ENCODE results near the gene LBHD2. TPM values are rescaled to one million over a fixed set of nuclear protein-coding genes. Genes with fewer than 3 reads are reported as not detected.
"Not testable (repeated sequence)": the region's sequence is repeated elsewhere in the genome, so short reads cannot be mapped to it uniquely, and the experiment has no call there.

Gene LBHD2
- polyA plus RNA-seq, 1 of the 3 experiments (the other 2 are of a cell fraction) = not detected

- Histone ChIP-seq H3K9me3 (no peaks in the 10 kb centered on the region), H3K36me3 (replicated peaks in 1 of 2; ENCODE audit: control insufficient read depth in 1 of 2, insufficient read depth in 2 of 2, low read length in 1 of 2) (no peaks in the 10 kb centered on the region), H3K4me2 (no peak overlapping the region), H2AFZ (ENCODE audit: low read depth) (no peak overlapping the region), H3K4me1 (ENCODE audit: control insufficient read depth in 1 of 2, insufficient read depth in 2 of 2, low read depth in 1 of 2, low read length in 1 of 2) (peaks cover 23 to 24% of the 10 kb centered on the region in 2 experiments; a peak in 3 of 4 replicates), H3K4me3 (ENCODE audit: low read depth in 2 of 2, low read length in 1 of 2) (no peak overlapping the region), H3F3A (replicated peaks; ENCODE audit: insufficient read depth) (peaks cover 7% of the 10 kb centered on the region), H3K27me3 (ENCODE audit: insufficient read depth) (no peaks in the 10 kb centered on the region), H4K20me1 (ENCODE audit: insufficient read depth) (no peaks in the 10 kb centered on the region), H3K27ac (ENCODE audit: low read depth in 2 of 2, low read length in 1 of 2) (no peak overlapping the region), H3K9ac (no peak overlapping the region), H3K9me2 (no peaks in the 10 kb centered on the region), H3K79me2 (ENCODE audit: insufficient read depth) (no peaks in the 10 kb centered on the region)
- no peak for DNase-seq
- POLR2A ChIA-PET = no interaction called here
- TF ChIP-seq GABPA (IDR thresholded peaks at IDR 0.05; ENCODE audit: low read depth) (no peak), REST (IDR thresholded peaks at IDR 0.05; ENCODE audit: low read depth, low read length) (no peak), EP300 (IDR thresholded peaks at IDR 0.05; ENCODE audit: borderline replicate concordance in 1 of 2, low read depth in 1 of 2, low read length in 1 of 2) (no peak), JUND (IDR thresholded peaks at IDR 0.05) (no peak), RFX5 (IDR thresholded peaks at IDR 0.05; ENCODE audit: low read length) (no peak), NRF1 (IDR thresholded peaks at IDR 0.05; ENCODE audit: low read depth, low read length) (no peak), POLR2AphosphoS5 (IDR thresholded peaks at IDR 0.05; ENCODE audit: low read depth, low read length) (no peak), ELF1 (IDR thresholded peaks at IDR 0.05) (no peak), MEF2A (IDR thresholded peaks at IDR 0.05; ENCODE audit: borderline replicate concordance, low read depth) (no peak), RCOR1 (IDR thresholded peaks at IDR 0.05; ENCODE audit: low read length) (no peak)
- 88% methylated on average over 11 of the region's 13 CpGs for WGBS (ENCODE audit: low lambda C conversion rate)
- CTCF ChIA-PET = interaction anchor here (1.6 kb wide), 1 partner anchor 9 kb away, joined by 19 read pairs; no protein-coding TSS in a partner anchor
Observed at GRCh38 chr14:103113774-103114173, 29.8 kb downstream of the LBHD2 start.

GRCh38 chr14:103115086-103115679 lies 31.2 kb downstream of the LBHD2 start:
- DNase-seq = not testable (repeated sequence)
- CTCF ChIA-PET = interaction anchor here (1.3 to 7.8 kb wide), 2 partner anchors 11 to 12 kb away, joined by 6 to 81 read pairs; no protein-coding TSS in a partner anchor

More at GRCh38 chr14:103115086-103115679, 31.2 kb downstream of the LBHD2 start:
- H4K20me1 ChIP-seq (ENCODE audit: insufficient read depth); H3K9me3 ChIP-seq; H3K27ac ChIP-seq (ENCODE audit: low read depth in 2 of 2, low read length in 1 of 2); H2AFZ ChIP-seq (ENCODE audit: low read depth); H3K9ac ChIP-seq; H3F3A ChIP-seq (replicated peaks; ENCODE audit: insufficient read depth); POLR2A ChIA-PET; H3K4me3 ChIP-seq (ENCODE audit: low read depth in 2 of 2, low read length in 1 of 2); H3K36me3 ChIP-seq (replicated peaks in 1 of 2; ENCODE audit: control insufficient read depth in 1 of 2, insufficient read depth in 2 of 2, low read length in 1 of 2); H3K9me2 ChIP-seq; H3K4me2 ChIP-seq; H3K27me3 ChIP-seq (ENCODE audit: insufficient read depth); H3K79me2 ChIP-seq (ENCODE audit: insufficient read depth): not testable (repeated sequence)
- peaks cover 16 to 24% of the 10 kb centered on the region in 2 experiments; a peak in 3 of 4 replicates for H3K4me1 ChIP-seq (ENCODE audit: control insufficient read depth in 1 of 2, insufficient read depth in 2 of 2, low read depth in 1 of 2, low read length in 1 of 2)
- 90% methylated on average over 12 of the region's 12 CpGs for WGBS (ENCODE audit: low lambda C conversion rate)
